Measurements from ENCODE around the gene ZNF668.
A peak's percentile ranks its signal among the peaks of the same experiment; 100 is the strongest.

The ZNF668 gene

DNA sequence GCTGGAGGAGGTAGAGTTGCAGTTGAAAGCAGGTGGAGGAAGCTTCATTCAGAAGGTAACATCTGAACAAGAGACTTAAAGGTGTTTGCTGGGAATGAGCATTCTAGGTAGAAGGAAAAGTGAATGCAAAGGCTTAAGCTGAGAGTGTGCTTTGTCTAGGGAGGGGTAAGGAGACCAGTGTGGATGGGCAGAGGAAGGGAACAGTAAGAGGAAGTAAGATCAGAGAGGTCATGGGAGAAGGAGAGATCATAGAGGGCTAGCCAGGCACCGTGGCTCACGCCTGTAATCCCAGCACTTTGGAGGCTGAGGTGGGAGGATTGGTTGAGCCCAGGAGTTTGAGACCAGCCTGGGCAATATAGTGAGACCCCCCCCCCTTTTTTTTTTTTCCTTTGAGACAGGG, 37.3 kb downstream of the ZNF668 start:
- no peak overlapping the region for H3K18ac ChIP-seq (ENCODE audit: low read length)
- no peak overlapping the region for H3K4me3 ChIP-seq (ENCODE audit: low read length in 2 of 2)
- H3K9me3 ChIP-seq (replicated peaks in 1 of 2; ENCODE audit: control insufficient read depth in 2 of 2, insufficient read depth in 1 of 2, low read depth in 1 of 2, low read length in 2 of 2) = no peaks in the 10 kb centered on the region
- H4K8ac ChIP-seq (ENCODE audit: low read depth, low read length) = no peak overlapping the region
- H3K36me3 ChIP-seq (replicated peaks in 1 of 2; ENCODE audit: control insufficient read depth in 2 of 2, insufficient read depth in 2 of 2, low read length in 2 of 2) = peaks cover 0 to 5% of the 10 kb centered on the region in 2 donors
- H3K14ac ChIP-seq (ENCODE audit: low read length) = no peak overlapping the region
- H3K23ac ChIP-seq (ENCODE audit: low read depth, low read length, poor library complexity) = no peak overlapping the region
- H2BK120ac ChIP-seq (ENCODE audit: low read depth, low read length) = no peak overlapping the region
- no peak overlapping the region for H2BK12ac ChIP-seq (ENCODE audit: low read length)
- H2BK15ac ChIP-seq (ENCODE audit: low read length) = no peak overlapping the region
- H3K79me1 ChIP-seq (ENCODE audit: low read depth, low read length) = peaks cover 2% of the 10 kb centered on the region
- H3K27me3 ChIP-seq (ENCODE audit: control insufficient read depth in 3 of 3, insufficient read depth in 3 of 3, low read depth in 1 of 3, low read length in 3 of 3) = no peaks in the 10 kb centered on the region
- no peak overlapping the region for H2AK5ac ChIP-seq (ENCODE audit: low read depth, low read length)
- no peak for DNase-seq (ENCODE audit: low spot score)
- H3K4me2 ChIP-seq (ENCODE audit: insufficient read depth, low read length, poor library complexity, severe bottlenecking) = no peak overlapping the region
- H4K91ac ChIP-seq (ENCODE audit: low read depth, low read length, poor library complexity) = no peak overlapping the region
- H3K27ac ChIP-seq (replicated peaks; ENCODE audit: low read length) = no peak overlapping the region
- no peak overlapping the region for H2AFZ ChIP-seq (ENCODE audit: low read length)
- H2BK5ac ChIP-seq (ENCODE audit: low read length) = no peak overlapping the region
- WGBS, 2 donors (ENCODE audit: extremely low coverage in 2 of 2, insufficient read length in 2 of 2, insufficient replicate concordance in 1 of 2) = no CpG with 5 or more reads among the region's 2 CpGs
- H3K4me1 ChIP-seq (ENCODE audit: control insufficient read depth in 2 of 2, insufficient read depth in 1 of 2, low read depth in 1 of 2, low read length in 2 of 2) = peaks cover 1 to 8% of the 10 kb centered on the region in 2 donors
- H3K4ac ChIP-seq (ENCODE audit: low read length) = no peak overlapping the region
- H3K9ac ChIP-seq (ENCODE audit: low read depth, low read length, poor library complexity) = no peak overlapping the region

DNA sequence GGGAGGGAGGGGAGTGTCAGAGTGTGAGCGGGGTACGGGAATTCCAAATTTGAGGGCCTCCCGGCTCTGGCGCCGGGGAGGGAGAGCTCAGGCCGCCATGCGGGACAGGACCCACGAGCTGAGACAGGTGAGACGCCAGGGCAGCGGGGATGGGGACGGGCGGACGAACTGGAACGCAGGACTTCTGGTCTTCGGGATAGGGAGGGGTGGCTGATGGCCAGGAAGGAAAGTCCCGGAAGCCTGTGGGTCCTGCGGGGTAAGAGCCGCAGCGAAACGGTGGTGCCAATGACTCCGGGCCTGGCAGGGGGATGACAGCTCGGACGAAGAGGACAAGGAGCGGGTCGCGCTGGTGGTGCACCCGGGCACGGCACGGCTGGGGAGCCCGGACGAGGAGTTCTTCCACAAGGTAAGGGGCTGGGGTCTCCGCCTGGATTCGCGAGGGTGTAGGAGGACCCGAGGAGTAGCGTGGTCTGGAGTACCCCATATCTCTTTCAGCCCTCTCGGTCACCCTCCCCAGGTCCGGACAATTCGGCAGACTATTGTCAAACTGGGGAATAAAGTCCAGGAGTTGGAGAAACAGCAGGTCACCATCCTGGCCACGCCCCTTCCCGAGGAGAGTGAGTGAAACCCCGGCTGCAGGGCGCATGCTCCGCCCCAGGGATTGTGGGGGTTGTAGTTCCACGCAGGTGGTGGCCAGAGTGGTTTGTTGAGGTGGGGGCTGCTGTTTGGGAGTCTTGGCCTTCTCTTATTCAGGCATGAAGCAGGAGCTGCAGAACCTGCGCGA, 40.1 kb downstream of the ZNF668 start:
- peak overlapping the region; percentile 21 for H3K18ac ChIP-seq (ENCODE audit: low read length)
- no peak overlapping the region for H4K8ac ChIP-seq (ENCODE audit: low read depth, low read length)
- no peak overlapping the region for H2BK12ac ChIP-seq (ENCODE audit: low read length)
- H3K27me3 ChIP-seq (ENCODE audit: control insufficient read depth in 3 of 3, insufficient read depth in 3 of 3, low read depth in 1 of 3, low read length in 3 of 3) = no peaks in the 10 kb centered on the region
- H3K36me3 ChIP-seq (replicated peaks in 1 of 2; ENCODE audit: control insufficient read depth in 2 of 2, insufficient read depth in 2 of 2, low read length in 2 of 2) = peaks cover 0 to 4% of the 10 kb centered on the region in 2 donors
- H3K4me1 ChIP-seq (ENCODE audit: control insufficient read depth in 2 of 2, insufficient read depth in 1 of 2, low read depth in 1 of 2, low read length in 2 of 2) = peaks cover 1 to 9% of the 10 kb centered on the region in 2 donors
- no peak overlapping the region for H3K23ac ChIP-seq (ENCODE audit: low read depth, low read length, poor library complexity)
- H3K27ac ChIP-seq (replicated peaks; ENCODE audit: low read length) = peak overlapping the region; percentile 20
- WGBS, 2 donors (ENCODE audit: extremely low coverage in 2 of 2, insufficient read length in 2 of 2, insufficient replicate concordance in 1 of 2) = no CpG with 5 or more reads among the region's 47 CpGs
- H3K9ac ChIP-seq (ENCODE audit: low read depth, low read length, poor library complexity) = peak overlapping the region; percentile 91
- peak overlapping the region; percentile 96 for H2AFZ ChIP-seq (ENCODE audit: low read length)
- peak overlapping the region; percentile 96 for H2BK5ac ChIP-seq (ENCODE audit: low read length)
- H3K9me3 ChIP-seq (replicated peaks in 1 of 2; ENCODE audit: control insufficient read depth in 2 of 2, insufficient read depth in 1 of 2, low read depth in 1 of 2, low read length in 2 of 2) = no peaks in the 10 kb centered on the region
- no peak overlapping the region for H2BK120ac ChIP-seq (ENCODE audit: low read depth, low read length)
- peak overlapping the region; percentile 84 to 92 for H3K4me3 ChIP-seq (ENCODE audit: low read length in 2 of 2)
- peak overlapping the region; percentile 100 for H3K4me2 ChIP-seq (ENCODE audit: insufficient read depth, low read length, poor library complexity, severe bottlenecking)
- H2AK5ac ChIP-seq (ENCODE audit: low read depth, low read length) = peak overlapping the region; percentile 76
- H2BK15ac ChIP-seq (ENCODE audit: low read length) = peak overlapping the region; percentile 32
- peak; percentile 77 for DNase-seq (ENCODE audit: low spot score)
- H3K14ac ChIP-seq (ENCODE audit: low read length) = peak overlapping the region; percentile 67
- no peak overlapping the region for H3K4ac ChIP-seq (ENCODE audit: low read length)
- H3K79me1 ChIP-seq (ENCODE audit: low read depth, low read length) = peaks cover 2% of the 10 kb centered on the region
- no peak overlapping the region for H4K91ac ChIP-seq (ENCODE audit: low read depth, low read length, poor library complexity)

DNA sequence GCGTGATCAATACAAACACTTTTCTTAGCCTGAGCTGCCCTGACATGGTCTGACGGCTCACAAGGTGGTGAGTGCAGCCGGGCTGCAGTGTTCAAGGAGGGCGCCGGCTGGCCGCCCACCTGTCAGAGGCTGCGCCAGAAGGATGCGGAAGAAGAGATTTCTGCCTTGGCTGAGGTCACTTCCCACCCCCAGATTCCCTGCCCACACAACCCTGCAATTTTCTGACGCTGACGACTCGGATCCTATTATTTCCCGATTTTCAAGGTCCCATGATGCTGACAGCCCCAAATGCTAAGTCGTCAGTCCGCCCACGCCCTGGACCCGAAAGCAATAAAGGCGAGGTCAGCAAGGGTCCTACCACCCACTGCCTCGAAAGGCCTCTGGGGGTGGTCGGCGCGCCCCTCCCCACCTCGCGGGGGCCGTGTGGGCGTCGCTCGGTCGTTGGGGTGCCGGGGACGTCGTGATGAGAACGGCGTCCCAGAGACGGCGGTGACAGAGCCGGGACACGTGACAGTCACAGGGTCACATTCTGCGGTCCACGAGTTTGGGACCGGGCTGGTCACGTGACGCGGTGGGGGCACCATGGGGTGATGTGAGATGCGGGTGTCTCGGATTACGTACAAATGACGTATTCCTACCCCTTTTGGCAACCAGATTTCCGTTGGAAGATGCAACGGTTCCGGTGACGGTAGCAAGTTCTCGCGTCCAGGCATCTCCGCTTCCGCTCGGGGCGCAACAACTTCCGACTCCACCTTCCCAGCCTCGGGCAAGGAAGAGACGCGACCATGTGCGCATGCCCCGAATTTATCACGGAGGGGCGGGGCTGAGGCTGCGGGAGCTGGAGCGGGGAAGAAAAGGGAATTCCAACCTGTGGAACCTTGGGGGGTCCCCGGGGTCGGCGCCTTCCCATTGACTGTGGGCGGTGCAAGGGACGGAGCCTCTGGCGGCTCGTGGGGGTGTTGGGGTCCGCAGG, 41.0 kb downstream of the ZNF668 start, which contains the start of gene STX4:
STX4 (plus strand) TSS at position 823 of the 973 bp plus-strand sequence. CDS start 248 bp downstream, outside the sequence.
- H2BK12ac ChIP-seq (ENCODE audit: low read length) = no peak within 1 kb of the TSS
- peak within 1 kb of the TSS; percentile 94 for H3K18ac ChIP-seq (ENCODE audit: low read length)
- peaks cover 0 to 3% of the 10 kb centered on the region in 2 donors for H3K36me3 ChIP-seq (replicated peaks in 1 of 2; ENCODE audit: control insufficient read depth in 2 of 2, insufficient read depth in 2 of 2, low read length in 2 of 2)
- peak within 1 kb of the TSS; percentile 32 for H2BK15ac ChIP-seq (ENCODE audit: low read length)
- peak within 1 kb of the TSS; percentile 91 for H3K9ac ChIP-seq (ENCODE audit: low read depth, low read length, poor library complexity)
- peak within 1 kb of the TSS; percentile 52 for H3K27ac ChIP-seq (replicated peaks; ENCODE audit: low read length)
- peak within 1 kb of the TSS; percentile 100 for H3K4me2 ChIP-seq (ENCODE audit: insufficient read depth, low read length, poor library complexity, severe bottlenecking)
- H3K4ac ChIP-seq (ENCODE audit: low read length) = no peak within 1 kb of the TSS
- H3K4me1 ChIP-seq (ENCODE audit: control insufficient read depth in 2 of 2, insufficient read depth in 1 of 2, low read depth in 1 of 2, low read length in 2 of 2) = peaks cover 1 to 9% of the 10 kb centered on the region in 2 donors
- H4K91ac ChIP-seq (ENCODE audit: low read depth, low read length, poor library complexity) = no peak within 1 kb of the TSS
- peak within 1 kb of the TSS; percentile 96 for H2BK5ac ChIP-seq (ENCODE audit: low read length)
- peak within 1 kb of the TSS; percentile 12 for H3K23ac ChIP-seq (ENCODE audit: low read depth, low read length, poor library complexity)
- no peaks in the 10 kb centered on the region for H3K27me3 ChIP-seq (ENCODE audit: control insufficient read depth in 3 of 3, insufficient read depth in 3 of 3, low read depth in 1 of 3, low read length in 3 of 3)
- H2AK5ac ChIP-seq (ENCODE audit: low read depth, low read length) = peak within 1 kb of the TSS; percentile 76
- H3K9me3 ChIP-seq (replicated peaks in 1 of 2; ENCODE audit: control insufficient read depth in 2 of 2, insufficient read depth in 1 of 2, low read depth in 1 of 2, low read length in 2 of 2) = no peaks in the 10 kb centered on the region
- no CpG with 5 or more reads among the region's 75 CpGs for WGBS, 2 donors (ENCODE audit: extremely low coverage in 2 of 2, insufficient read length in 2 of 2, insufficient replicate concordance in 1 of 2)
- no peak within 1 kb of the TSS for H2BK120ac ChIP-seq (ENCODE audit: low read depth, low read length)
- H3K14ac ChIP-seq (ENCODE audit: low read length) = peak within 1 kb of the TSS; percentile 67
- peaks cover 2% of the 10 kb centered on the region for H3K79me1 ChIP-seq (ENCODE audit: low read depth, low read length)
- DNase-seq (ENCODE audit: low spot score) = peak; percentile 96
- no peak within 1 kb of the TSS for H4K8ac ChIP-seq (ENCODE audit: low read depth, low read length)
- peak within 1 kb of the TSS; percentile 96 for H2AFZ ChIP-seq (ENCODE audit: low read length)
- H3K4me3 ChIP-seq (ENCODE audit: low read length in 2 of 2) = peak within 1 kb of the TSS; percentile 84 to 92

Data from neuronal stem cell (in vitro differentiated cells).